ENCODE data around the gene AQP5. TPM values are rescaled to one million over a fixed set of nuclear protein-coding genes. Genes with fewer than 3 reads are reported as not detected.
"Not testable (repeated sequence)": the region's sequence is repeated elsewhere in the genome, so short reads cannot be mapped to it uniquely, and the experiment has no call there.

Gene AQP5
- total and polyA plus RNA-seq, 2 of the 8 experiments (the other 6 are each of a cell fraction or from before 2014, with no cell fraction given): 2.5 to 3.2 TPM

DNA sequence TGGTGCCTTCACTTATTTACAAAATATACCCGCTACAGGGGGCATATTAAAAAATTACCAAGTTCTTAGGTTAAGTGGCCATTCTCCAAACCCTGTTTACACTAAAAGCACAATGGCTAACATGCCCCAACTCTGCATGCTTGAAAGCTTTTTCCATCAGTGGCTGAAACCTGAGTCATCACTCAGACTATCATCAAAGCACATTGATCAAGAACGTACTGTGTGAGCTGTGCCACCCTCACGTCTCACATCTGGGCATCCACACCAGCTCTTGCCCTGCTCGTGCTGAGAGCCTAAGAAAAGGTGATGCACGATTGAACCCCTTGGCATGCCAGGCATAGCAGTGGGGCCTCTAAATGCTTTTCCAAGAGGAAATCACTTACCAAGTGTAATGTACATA is 24.3 kb downstream of the AQP5 start (continued):
- TF ChIP-seq, protein P1, sequence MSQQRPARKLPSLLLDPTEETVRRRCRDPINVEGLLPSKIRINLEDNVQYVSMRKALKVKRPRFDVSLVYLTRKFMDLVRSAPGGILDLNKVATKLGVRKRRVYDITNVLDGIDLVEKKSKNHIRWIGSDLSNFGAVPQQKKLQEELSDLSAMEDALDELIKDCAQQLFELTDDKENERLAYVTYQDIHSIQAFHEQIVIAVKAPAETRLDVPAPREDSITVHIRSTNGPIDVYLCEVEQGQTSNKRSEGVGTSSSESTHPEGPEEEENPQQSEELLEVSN (IDR thresholded peaks at IDR 0.05): no peak
- no peak for TF ChIP-seq KDM4A (IDR thresholded peaks at IDR 0.05; ENCODE audit: low read depth, low read length, severe bottlenecking)
- no peak for TF ChIP-seq BACH1 (IDR thresholded peaks at IDR 0.05; ENCODE audit: low read length)
- no peak for TF ChIP-seq BRCA1 (IDR thresholded peaks at IDR 0.05; ENCODE audit: low read depth, low read length)
- no peak for TF ChIP-seq HDAC2 (IDR thresholded peaks at IDR 0.05; ENCODE audit: borderline replicate concordance in 1 of 2, low read depth in 2 of 2, low read length in 2 of 2)

DNA sequence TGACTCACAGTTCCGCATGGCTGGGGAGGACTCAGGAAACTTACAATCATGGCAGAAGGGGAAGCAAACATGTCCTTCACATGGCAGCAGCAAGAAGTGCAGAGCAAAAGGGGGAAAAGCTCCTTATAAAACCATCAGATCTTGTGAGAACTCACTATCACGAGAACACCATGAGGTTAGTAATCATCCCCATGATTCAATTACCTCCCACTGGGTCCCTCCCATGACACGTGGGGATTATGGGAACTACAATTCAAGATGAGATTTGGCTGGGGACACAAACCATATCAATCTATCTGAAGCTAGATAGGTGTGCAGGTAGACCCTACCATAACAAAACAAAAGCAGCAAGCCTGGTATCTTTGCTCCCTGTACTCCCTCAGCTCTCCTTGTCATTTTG is 24.8 kb downstream of the AQP5 start:
- H2BK12ac ChIP-seq (ENCODE audit: low read depth, low read length); H3K56ac ChIP-seq (replicated peaks; ENCODE audit: insufficient read length, low read depth, low read length); H3K79me1 ChIP-seq (ENCODE audit: low read depth, low read length); H3K23ac ChIP-seq (ENCODE audit: insufficient read length); H2BK20ac ChIP-seq (ENCODE audit: low read length); H3K27me3 ChIP-seq (replicated peaks in 1 of 4; ENCODE audit: control insufficient read depth in 3 of 4, extremely low read depth in 1 of 4, insufficient read depth in 3 of 4, low read length in 3 of 4); H2AFZ ChIP-seq (ENCODE audit: low read length); H2BK120ac ChIP-seq (replicated peaks; ENCODE audit: low read depth, low read length); FAIRE-seq; H3K14ac ChIP-seq (ENCODE audit: insufficient read length); H2BK15ac ChIP-seq (ENCODE audit: low read length); H2BK5ac ChIP-seq (ENCODE audit: low read depth, low read length); H3K9ac ChIP-seq (replicated peaks in 1 of 4; ENCODE audit: extremely low read depth in 1 of 4, low read depth in 3 of 4, low read length in 3 of 4); H4K5ac ChIP-seq (ENCODE audit: insufficient read length, low read depth, low read length); H3K9me3 ChIP-seq (ENCODE audit: insufficient read depth in 2 of 2, low read depth in 1 of 2, low read length in 1 of 2); H2AK5ac ChIP-seq (ENCODE audit: low read depth, low read length); H3K79me2 ChIP-seq (ENCODE audit: control insufficient read depth in 1 of 2, insufficient read depth in 2 of 2, low read length in 2 of 2); H3K27ac ChIP-seq (ENCODE audit: low read depth, low read length); H3K23me2 ChIP-seq (ENCODE audit: low read depth, low read length); H3K4me2 ChIP-seq (ENCODE audit: insufficient read depth in 1 of 2, low read depth in 2 of 2, low read length in 2 of 2); H4K8ac ChIP-seq (ENCODE audit: extremely low read depth, insufficient read depth, low read length); H4K20me1 ChIP-seq (replicated peaks in 1 of 2; ENCODE audit: control insufficient read depth in 1 of 2, insufficient read depth in 2 of 2, low read length in 2 of 2); H3K4me1 ChIP-seq (replicated peaks in 1 of 4; ENCODE audit: control insufficient read depth in 3 of 4, insufficient read depth in 4 of 4, low read length in 3 of 4); H4K91ac ChIP-seq (replicated peaks; ENCODE audit: insufficient read length, low read length); H3K18ac ChIP-seq (ENCODE audit: extremely low read depth, low read length); H3K4me3 ChIP-seq (ENCODE audit: extremely low read depth in 1 of 4, insufficient read depth in 2 of 4, low read depth in 3 of 4, low read length in 4 of 4); DNase-seq (ENCODE audit: low read depth in 1 of 2, low spot score in 2 of 2); H3K4ac ChIP-seq (replicated peaks; ENCODE audit: insufficient read length, low read depth, low read length): not testable (repeated sequence)
- 85% methylated on average over 3 of the region's 3 CpGs; no CpG with 5 or more reads in 1 of the 2 experiments for WGBS, 2 experiments (ENCODE audit: extremely low coverage in 1 of 2, insufficient coverage in 1 of 2, insufficient read length in 1 of 2, insufficient replicate concordance in 2 of 2, low coverage in 1 of 2, low lambda C conversion rate in 2 of 2, missing lambda C conversion rate in 1 of 2)
- ChIA-PET POLR2A (ENCODE audit: partially characterized antibody) (interaction anchor here (1.3 kb wide), 1 partner anchor 19 kb away, joined by 4 read pairs; no protein-coding TSS in a partner anchor), CTCF (ENCODE audit: partially characterized antibody) (interaction anchor here (1.2 to 14.3 kb wide), 5 partner anchors 17 to 53 kb away, joined by 3 to 295 read pairs (median 4); partner anchors contain the start of genes AQP5 and AQP6)
- peaks cover 2 to 19% (median 14%) of the 10 kb centered on the region in 4 experiments; a peak in 6 of 8 replicates for H3K36me3 ChIP-seq (ENCODE audit: control insufficient read depth in 2 of 4, insufficient read depth in 4 of 4, low read length in 3 of 4)

All from H1 (cell line).